ENCODE results near the gene DGKH. TPM values are rescaled to one million over a fixed set of nuclear protein-coding genes. Genes with fewer than 3 reads are reported as not detected.

Gene DGKH
- total RNA-seq, 2 experiments from 2014 or later = 8.9 to 11.6 TPM

DNA sequence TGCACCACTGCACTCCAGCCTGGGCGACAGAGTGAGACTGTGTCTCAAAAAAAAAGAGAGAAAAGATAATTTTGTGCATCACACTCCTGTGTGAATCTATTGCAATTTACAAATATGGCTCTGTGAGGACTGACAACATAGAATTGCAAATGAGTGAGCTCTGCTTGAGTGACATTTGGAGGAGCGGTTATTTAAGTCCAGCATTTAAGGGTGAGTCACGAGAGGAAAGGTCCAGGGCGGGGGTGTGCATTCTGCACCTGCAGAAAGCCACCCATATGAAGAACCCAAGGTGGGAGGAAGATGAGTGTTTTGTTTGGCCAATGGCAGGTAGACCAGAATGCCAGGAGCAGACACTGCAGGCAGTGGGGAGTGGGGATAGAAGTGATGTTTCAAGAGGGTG is 58.5 kb downstream of the DGKH start:
- H3K36me3 Mint-ChIP-seq = peaks cover 2% of the 10 kb centered on the region
- no peaks in the 10 kb centered on the region for H3K27me3 Mint-ChIP-seq
- ChIA-PET CTCF (interaction anchor here (0.6 to 1.0 kb wide), 3 partner anchors 386 to 1046 kb away, joined by 3 to 5 read pairs (median 4); no protein-coding TSS in a partner anchor), POLR2A (no interaction called here)
- H3K4me3 Mint-ChIP-seq = no peak overlapping the region
- no peak overlapping the region for H3K27ac Mint-ChIP-seq
- peaks cover 13% of the 10 kb centered on the region for H3K9me3 Mint-ChIP-seq
- peaks cover 7% of the 10 kb centered on the region for H3K4me1 Mint-ChIP-seq (ENCODE audit: low read depth)
- no peak for DNase-seq
- intact Hi-C loops (cut with micrococcal nuclease) = no loop called here

DNA sequence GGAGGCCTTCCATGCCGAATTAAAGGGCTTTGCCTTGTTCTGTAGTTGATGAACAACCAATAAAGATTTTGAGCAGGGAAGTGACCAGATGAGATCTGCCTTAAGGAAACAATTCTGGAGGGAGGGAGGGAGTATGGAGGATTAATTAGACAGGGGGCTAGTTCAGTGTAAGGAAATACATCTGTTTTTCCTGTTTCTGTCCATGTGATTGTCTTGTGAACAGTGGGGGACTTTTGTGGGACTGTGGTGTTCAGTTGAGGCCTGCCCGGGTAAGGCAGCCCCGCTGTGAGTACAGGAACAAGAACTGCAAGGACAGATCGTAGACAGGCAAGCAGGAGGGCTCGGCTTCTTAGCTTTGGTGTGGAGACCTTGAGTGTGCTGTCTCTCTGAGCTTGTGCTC is 59.0 kb downstream of the DGKH start:
- POLR2A ChIA-PET = no interaction called here
- DNase-seq = no peak
- intact Hi-C loops (cut with micrococcal nuclease) = no loop called here
- H3K36me3 Mint-ChIP-seq = peaks cover 2% of the 10 kb centered on the region
- H3K9me3 Mint-ChIP-seq = peaks cover 13% of the 10 kb centered on the region
- CTCF ChIA-PET = interaction anchor here (0.6 to 1.0 kb wide), 2 partner anchors 439 to 1047 kb away, joined by 4 to 5 read pairs; no protein-coding TSS in a partner anchor
- no peak overlapping the region for H3K4me3 Mint-ChIP-seq
- H3K4me1 Mint-ChIP-seq (ENCODE audit: low read depth) = peaks cover 6% of the 10 kb centered on the region
- H3K27ac Mint-ChIP-seq = no peak overlapping the region
- no peaks in the 10 kb centered on the region for H3K27me3 Mint-ChIP-seq

DNA sequence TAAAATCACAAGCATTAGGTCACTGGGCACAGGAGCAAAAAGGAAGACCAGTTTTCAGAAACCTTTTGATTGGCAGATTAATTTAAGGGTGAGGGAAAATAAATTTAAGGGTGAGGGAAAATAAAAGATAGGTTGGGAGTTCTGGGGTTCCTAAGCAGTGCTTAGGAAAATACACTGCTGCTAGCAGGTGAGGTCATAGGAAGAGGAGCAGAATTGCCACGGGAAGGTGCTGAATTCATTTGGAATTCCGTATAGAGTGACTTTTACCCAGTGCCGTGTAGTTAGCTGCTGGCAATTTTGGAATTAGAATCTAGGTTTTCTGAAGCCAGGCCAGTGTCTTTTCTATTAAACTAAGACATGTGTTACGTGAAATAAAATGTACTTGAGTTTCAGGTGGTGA is 59.8 kb downstream of the DGKH start:
- intact Hi-C loops (cut with micrococcal nuclease) = no loop called here
- no peak for DNase-seq
- H3K4me3 Mint-ChIP-seq = no peak overlapping the region
- ChIA-PET CTCF (interaction anchor here (1.0 to 3.8 kb wide), 2 partner anchors 440 kb away, joined by 5 to 25 read pairs; no protein-coding TSS in a partner anchor), POLR2A (no interaction called here)
- H3K27me3 Mint-ChIP-seq = no peaks in the 10 kb centered on the region
- no peak overlapping the region for H3K27ac Mint-ChIP-seq
- peaks cover 10% of the 10 kb centered on the region for H3K9me3 Mint-ChIP-seq
- H3K36me3 Mint-ChIP-seq = peaks cover 2% of the 10 kb centered on the region
- H3K4me1 Mint-ChIP-seq (ENCODE audit: low read depth) = peaks cover 6% of the 10 kb centered on the region

DNA sequence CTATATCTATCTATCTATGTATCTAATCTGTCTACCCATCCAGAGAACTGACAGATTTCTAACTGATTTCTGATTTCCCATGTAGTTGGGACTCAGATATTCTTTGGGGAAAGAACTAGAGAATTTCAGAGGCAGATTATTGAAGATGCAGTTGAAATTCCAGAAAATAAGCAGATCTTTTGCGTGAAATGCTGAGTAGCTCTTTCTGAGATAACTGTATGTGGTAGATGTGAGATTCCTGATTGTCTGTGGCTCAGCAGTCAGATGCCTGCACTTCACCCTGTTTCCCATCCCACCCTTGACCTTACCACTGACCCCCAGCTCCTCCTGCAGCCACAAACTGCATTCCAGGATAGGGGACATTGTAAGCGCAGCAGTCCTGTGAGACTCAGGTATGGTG is 61.5 kb downstream of the DGKH start:
- no peaks in the 10 kb centered on the region for H3K9me3 Mint-ChIP-seq
- no peaks in the 10 kb centered on the region for H3K36me3 Mint-ChIP-seq
- intact Hi-C loops (cut with micrococcal nuclease) = loop anchor here (1.0 to 2.0 kb wide), 4 partner anchors 205 to 757 kb away; no protein-coding TSS in a partner anchor

DNA sequence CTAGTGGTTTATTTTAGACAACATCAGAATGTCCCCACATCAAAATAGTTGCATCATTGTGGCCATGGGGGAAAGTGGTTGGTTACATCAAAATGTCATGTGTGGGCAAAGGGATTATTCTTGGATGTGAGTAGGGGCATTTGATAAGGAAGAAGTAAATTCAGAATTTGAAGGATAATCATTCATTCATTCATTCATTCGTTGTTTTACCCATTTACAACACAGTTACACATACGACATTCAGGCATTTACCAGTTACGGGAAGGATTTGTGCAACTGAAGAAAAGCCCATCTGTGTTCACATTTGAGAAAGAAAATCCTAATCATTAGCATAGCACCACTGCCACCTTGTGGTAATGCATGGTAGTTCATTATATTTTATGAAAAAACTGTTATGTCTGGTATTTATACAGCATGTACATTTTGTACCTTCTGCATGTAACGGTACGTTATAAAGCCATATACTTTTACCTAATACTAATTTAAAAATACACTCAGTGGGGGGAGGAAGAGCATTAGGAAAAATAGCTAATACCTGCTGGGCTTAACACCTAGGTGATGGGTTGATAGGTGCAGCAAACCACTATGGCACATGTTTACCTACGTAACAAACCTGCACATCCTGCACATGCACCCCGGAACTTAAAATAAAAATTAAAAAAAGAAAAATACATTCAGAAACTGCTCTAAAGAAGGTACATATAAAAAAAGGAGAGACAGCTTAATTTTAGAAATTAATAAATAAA is 62.1 kb downstream of the DGKH start:
- Mint-ChIP-seq H3K4me1 (ENCODE audit: low read depth) (peaks cover 6% of the 10 kb centered on the region), H3K36me3 (no peaks in the 10 kb centered on the region), H3K4me3 (no peak overlapping the region), H3K27me3 (no peaks in the 10 kb centered on the region), H3K27ac (no peak overlapping the region), H3K9me3 (no peaks in the 10 kb centered on the region)
- ChIA-PET CTCF (interaction anchor here (0.6 to 3.8 kb wide), 12 partner anchors 9 to 458 kb away, joined by 3 to 25 read pairs (median 4); no protein-coding TSS in a partner anchor), POLR2A (no interaction called here)
- no peak for DNase-seq
- intact Hi-C loops (cut with micrococcal nuclease) = loop anchor here (1.0 to 2.0 kb wide), 4 partner anchors 205 to 758 kb away; no protein-coding TSS in a partner anchor

More for the DNA sequence above, 61.5 kb downstream of the DGKH start:
- Mint-ChIP-seq H3K27me3 (no peaks in the 10 kb centered on the region), H3K4me1 (ENCODE audit: low read depth) (peaks cover 6% of the 10 kb centered on the region), H3K4me3 (no peak overlapping the region), H3K27ac (no peak overlapping the region)
- CTCF ChIA-PET = interaction anchor here (0.7 to 3.8 kb wide), 3 partner anchors 206 to 442 kb away, joined by 3 to 25 read pairs (median 21); no protein-coding TSS in a partner anchor
- no peak for DNase-seq
- POLR2A ChIA-PET = no interaction called here

DNA sequence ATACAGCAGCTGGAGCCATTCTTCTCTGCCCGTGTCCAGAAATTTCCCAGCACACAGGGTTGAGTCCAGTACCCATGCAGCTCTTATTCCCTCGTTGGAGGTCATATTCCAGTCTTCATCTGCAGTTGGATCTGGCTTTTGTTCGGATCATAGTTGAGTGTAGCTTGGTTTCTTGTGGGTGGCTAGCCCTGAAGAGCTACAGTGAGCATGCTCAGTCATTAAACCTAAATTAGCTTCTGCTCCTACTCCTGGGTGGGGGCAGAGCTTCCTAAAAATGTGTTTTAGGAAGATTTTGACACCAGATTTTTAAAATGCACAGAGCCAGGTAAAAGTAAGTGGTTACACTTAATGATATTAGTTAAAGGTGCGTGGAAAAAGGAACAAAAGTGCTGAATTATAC is 64.4 kb downstream of the DGKH start:
- Mint-ChIP-seq H3K4me3 (no peak overlapping the region), H3K9me3 (no peaks in the 10 kb centered on the region), H3K27ac (no peak overlapping the region), H3K36me3 (no peaks in the 10 kb centered on the region), H3K4me1 (ENCODE audit: low read depth) (peaks cover 6% of the 10 kb centered on the region), H3K27me3 (no peaks in the 10 kb centered on the region)
- CTCF ChIA-PET = interaction anchor here (0.6 to 1.7 kb wide), 4 partner anchors 65 to 444 kb away, joined by 3 to 7 read pairs (median 4); no protein-coding TSS in a partner anchor
- no peak for DNase-seq
- POLR2A ChIA-PET = interaction anchor here (1.0 kb wide), 1 partner anchor 12 kb away, joined by 3 read pairs; no protein-coding TSS in a partner anchor
- intact Hi-C loops (cut with micrococcal nuclease) = no loop called here

DNA sequence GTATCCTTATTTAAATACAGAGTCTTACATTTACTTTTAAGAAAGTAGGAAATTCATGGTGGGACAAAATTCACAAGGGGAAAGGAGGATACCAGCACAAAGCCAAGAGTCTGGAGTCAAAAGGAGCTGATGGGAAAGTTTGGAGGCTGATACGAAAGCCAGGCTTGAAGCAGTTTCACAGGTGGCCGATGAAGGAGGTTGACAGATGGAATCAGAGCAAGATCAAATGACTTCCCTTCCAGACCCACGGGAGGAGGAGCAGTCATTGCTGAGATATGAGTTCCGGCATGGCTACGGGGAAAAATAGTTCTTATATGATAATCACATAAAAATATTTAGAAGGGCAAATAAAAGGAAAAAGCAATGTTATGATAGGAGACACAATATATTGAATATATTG is 65.0 kb downstream of the DGKH start:
- Mint-ChIP-seq H3K27ac (no peak overlapping the region), H3K36me3 (no peaks in the 10 kb centered on the region), H3K27me3 (no peaks in the 10 kb centered on the region), H3K4me1 (ENCODE audit: low read depth) (peaks cover 6% of the 10 kb centered on the region), H3K4me3 (no peak overlapping the region), H3K9me3 (no peaks in the 10 kb centered on the region)
- intact Hi-C loops (cut with micrococcal nuclease) = no loop called here
- CTCF ChIA-PET = interaction anchor here (0.6 to 1.7 kb wide), 5 partner anchors 64 to 445 kb away, joined by 3 to 7 read pairs (median 5); no protein-coding TSS in a partner anchor
- DNase-seq = no peak
- POLR2A ChIA-PET = interaction anchor here (1.0 kb wide), 1 partner anchor 11 kb away, joined by 3 read pairs; no protein-coding TSS in a partner anchor

DNA sequence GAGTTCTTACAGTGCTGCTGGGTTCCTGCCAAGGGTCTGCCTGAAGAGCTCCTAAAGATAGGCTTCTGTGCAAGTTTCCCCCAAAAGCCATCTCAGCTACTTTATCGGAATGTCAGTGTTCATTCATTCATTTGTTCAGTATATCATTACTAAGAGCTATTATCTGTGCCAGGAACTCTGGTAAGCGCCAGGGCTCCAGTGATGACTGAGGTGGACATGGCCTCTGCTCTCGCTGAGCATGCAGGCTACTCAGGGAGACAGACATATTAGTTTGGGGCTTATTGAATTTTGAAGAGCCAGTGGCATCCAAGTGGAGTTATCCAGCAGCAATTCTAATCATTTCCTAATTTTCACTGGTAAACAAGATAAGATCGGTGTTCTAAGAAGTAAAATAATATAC is 65.8 kb downstream of the DGKH start:
- no peak overlapping the region for H3K27ac Mint-ChIP-seq

DNA sequence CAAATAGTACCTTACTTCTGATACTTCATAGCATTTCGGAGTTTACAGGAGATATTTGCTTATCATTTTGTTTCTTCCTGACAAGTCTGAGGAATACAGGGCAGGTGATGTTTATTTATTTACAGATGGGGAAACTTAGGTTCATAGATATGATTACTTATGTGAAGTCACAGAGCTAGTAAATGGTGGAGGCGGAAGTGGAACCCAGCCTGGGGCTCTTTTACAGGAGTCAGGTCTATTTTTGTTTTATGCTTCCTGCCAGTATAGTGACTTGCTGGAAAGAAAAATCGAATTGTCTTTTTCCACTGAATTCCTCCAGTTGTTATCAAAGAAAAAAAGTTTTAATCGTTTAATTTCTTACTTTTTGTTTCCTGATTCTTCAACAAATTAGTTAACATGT is 66.5 kb downstream of the DGKH start:
- no peak overlapping the region for H3K27ac Mint-ChIP-seq
- DNase-seq = no peak
- POLR2A ChIA-PET = interaction anchor here (0.5 kb wide), 1 partner anchor 1050 kb away, joined by 3 read pairs; no protein-coding TSS in a partner anchor
- intact Hi-C loops (cut with micrococcal nuclease) = no loop called here
- H3K9me3 Mint-ChIP-seq = no peaks in the 10 kb centered on the region
- H3K27me3 Mint-ChIP-seq = no peaks in the 10 kb centered on the region
- no peak overlapping the region for H3K4me3 Mint-ChIP-seq
- H3K36me3 Mint-ChIP-seq = no peaks in the 10 kb centered on the region
- CTCF ChIA-PET = interaction anchor here (1.2 kb wide), 1 partner anchor 447 kb away, joined by 7 read pairs; no protein-coding TSS in a partner anchor
- H3K4me1 Mint-ChIP-seq (ENCODE audit: low read depth) = peaks cover 6% of the 10 kb centered on the region

More for the DNA sequence above, 65.8 kb downstream of the DGKH start:
- POLR2A ChIA-PET = no interaction called here
- peaks cover 6% of the 10 kb centered on the region for H3K4me1 Mint-ChIP-seq (ENCODE audit: low read depth)
- intact Hi-C loops (cut with micrococcal nuclease) = no loop called here
- H3K4me3 Mint-ChIP-seq = no peak overlapping the region
- no peak for DNase-seq
- no peaks in the 10 kb centered on the region for H3K27me3 Mint-ChIP-seq
- no peaks in the 10 kb centered on the region for H3K9me3 Mint-ChIP-seq
- H3K36me3 Mint-ChIP-seq = no peaks in the 10 kb centered on the region
- CTCF ChIA-PET = interaction anchor here (1.2 kb wide), 1 partner anchor 446 kb away, joined by 7 read pairs; no protein-coding TSS in a partner anchor

DNA sequence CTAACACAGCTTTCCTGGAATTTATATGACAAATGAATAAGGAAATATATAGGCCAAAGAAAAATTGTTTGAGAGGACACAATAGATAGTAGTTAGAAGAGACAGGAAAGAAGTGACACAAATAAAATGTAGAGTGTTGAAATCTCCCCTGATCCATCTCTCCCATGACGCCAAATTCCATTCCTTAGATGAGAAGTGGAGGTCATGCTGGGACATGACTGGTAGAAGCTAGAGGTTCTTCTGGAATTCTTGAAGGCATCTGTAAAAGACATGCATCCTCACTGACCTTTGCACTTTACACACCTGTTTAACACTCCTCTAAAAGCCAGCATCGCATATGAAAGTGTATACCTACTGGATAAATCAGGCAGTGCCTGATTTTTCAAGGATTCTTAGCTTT is 67.8 kb downstream of the DGKH start:
- H3K9me3 Mint-ChIP-seq = no peaks in the 10 kb centered on the region
- no peaks in the 10 kb centered on the region for H3K27me3 Mint-ChIP-seq
- no peak for DNase-seq
- POLR2A ChIA-PET = no interaction called here
- CTCF ChIA-PET = interaction anchor here (0.9 kb wide), 1 partner anchor 448 kb away, joined by 4 read pairs; no protein-coding TSS in a partner anchor
- H3K27ac Mint-ChIP-seq = no peak overlapping the region
- intact Hi-C loops (cut with micrococcal nuclease) = no loop called here
- H3K4me1 Mint-ChIP-seq (ENCODE audit: low read depth) = no peaks in the 10 kb centered on the region
- no peaks in the 10 kb centered on the region for H3K36me3 Mint-ChIP-seq
- H3K4me3 Mint-ChIP-seq = no peak overlapping the region

DNA sequence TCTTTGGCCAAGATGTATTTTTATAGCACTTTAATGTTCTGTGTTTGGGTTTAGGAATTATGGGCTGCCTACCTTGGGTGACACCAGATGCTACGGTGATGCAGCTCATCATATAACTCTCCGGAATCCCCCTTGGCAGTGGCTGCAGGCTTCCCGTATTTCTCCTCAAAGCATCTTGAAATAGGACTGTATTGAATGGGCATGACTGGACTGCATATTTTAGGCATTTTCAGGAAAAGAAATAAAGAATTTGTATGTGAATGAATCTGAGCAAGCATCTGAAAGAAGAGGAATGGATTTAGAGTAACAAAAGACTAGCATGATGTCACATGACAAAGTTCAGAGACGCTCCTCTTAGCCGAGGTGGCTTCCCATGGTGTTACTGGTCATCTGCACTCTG is 70.6 kb downstream of the DGKH start:
- Mint-ChIP-seq H3K9me3 (no peaks in the 10 kb centered on the region), H3K27me3 (no peaks in the 10 kb centered on the region), H3K36me3 (no peaks in the 10 kb centered on the region), H3K4me1 (ENCODE audit: low read depth) (no peaks in the 10 kb centered on the region), H3K4me3 (no peak overlapping the region), H3K27ac (no peak overlapping the region)
- ChIA-PET CTCF (interaction anchor here (1.0 to 1.4 kb wide), 2 partner anchors 8 to 450 kb away, joined by 3 to 4 read pairs; no protein-coding TSS in a partner anchor), POLR2A (no interaction called here)
- no peak for DNase-seq
- intact Hi-C loops (cut with micrococcal nuclease) = no loop called here

DNA sequence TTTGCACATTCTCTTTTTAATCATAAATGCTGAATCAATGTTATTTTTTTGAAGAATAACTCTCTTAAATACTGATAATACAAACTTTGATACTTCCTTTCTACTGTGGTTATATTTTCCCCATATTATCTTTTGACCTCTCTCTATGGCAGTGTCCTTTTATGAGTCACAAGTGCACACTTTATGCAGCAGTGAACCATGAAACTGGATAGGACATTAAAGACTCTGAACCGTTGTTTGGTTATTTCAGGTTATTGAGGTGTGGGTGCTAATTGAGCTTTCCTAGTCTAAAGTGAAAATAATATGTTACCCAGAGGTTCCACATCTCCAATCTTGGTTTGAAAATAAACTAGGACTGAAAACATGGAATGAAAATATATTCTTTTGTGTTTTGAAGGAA is 71.4 kb downstream of the DGKH start:
- no peaks in the 10 kb centered on the region for H3K4me1 Mint-ChIP-seq (ENCODE audit: low read depth)
- intact Hi-C loops (cut with micrococcal nuclease) = no loop called here
- H3K27ac Mint-ChIP-seq = no peak overlapping the region
- no peak overlapping the region for H3K4me3 Mint-ChIP-seq
- H3K36me3 Mint-ChIP-seq = no peaks in the 10 kb centered on the region
- ChIA-PET CTCF (interaction anchor here (1.0 to 1.4 kb wide), 2 partner anchors 9 to 451 kb away, joined by 3 to 4 read pairs; no protein-coding TSS in a partner anchor), POLR2A (no interaction called here)
- H3K27me3 Mint-ChIP-seq = no peaks in the 10 kb centered on the region
- no peaks in the 10 kb centered on the region for H3K9me3 Mint-ChIP-seq
- DNase-seq = no peak

All from activated CD4-positive, alpha-beta memory T cell treated with anti-CD3 and anti-CD28 coated beads for 36 hours (primary cell).